GM23338 (cell line): Measurements from ENCODE around the gene CLCN6. TPM values are rescaled to one million over a fixed set of nuclear protein-coding genes. Genes with fewer than 3 reads are reported as not detected.

Experiments used
- ATAC-seq: fragments of 200-7000 bp; cut with Tn5 transposase; 3 replicates; pipeline ENCODE4 v1.9.1; 2020
- DNase-seq: peaks from one replicate; pipeline ENCODE4 v3.0.0-alpha.2; 2015; ENCODE audit warnings: low spot score
- H2AFZ ChIP-seq: fragments of 200-600 bp; sonication (generic); 2 replicates; pipeline ENCODE4 v1.8.0; 2016; ENCODE audit warnings: antibody characterized with exemption, mild to moderate bottlenecking, moderate library complexity
- H3F3A ChIP-seq: fragments of 200-600 bp; sonication (generic); replicated peaks from 2 replicates; pipeline ENCODE4 v1.8.0; 2017; ENCODE audit warnings: antibody characterized with exemption, mixed run types, low read depth
- H3K27ac ChIP-seq: fragments of 200-600 bp; sonication (generic); 2 replicates; pipeline ENCODE4 v1.6.1; 2016; ENCODE audit warnings: low read depth
- H3K27me3 ChIP-seq: fragments of 200-600 bp; sonication (generic); 2 replicates; pipeline ENCODE4 v1.8.0; 2016; ENCODE audit warnings: mild to moderate bottlenecking, mixed run types, moderate library complexity; ENCODE audit not compliant: insufficient read depth
- H3K36me3 ChIP-seq: fragments of 200-600 bp; sonication (generic); 2 replicates; pipeline ENCODE4 v1.8.0; 2016; ENCODE audit warnings: mild to moderate bottlenecking; ENCODE audit not compliant: insufficient read depth
- H3K4me1 ChIP-seq: fragments of 200-600 bp; sonication (generic); 2 replicates; pipeline ENCODE4 v1.8.0; 2016; ENCODE audit warnings: mild to moderate bottlenecking, moderate library complexity; ENCODE audit not compliant: insufficient read depth
- H3K4me2 ChIP-seq: fragments of 200-600 bp; sonication (generic); 2 replicates; pipeline ENCODE4 v1.7.1; 2017; ENCODE audit warnings: mixed run types
- H3K4me3 ChIP-seq: fragments of 200-600 bp; sonication (generic); 2 replicates; pipeline ENCODE4 v1.6.1; 2016; ENCODE audit warnings: mixed run types
- H3K79me2 ChIP-seq: fragments of 200-600 bp; sonication (generic); replicated peaks from 2 replicates; pipeline ENCODE4 v1.8.0; 2017; ENCODE audit warnings: mild to moderate bottlenecking; ENCODE audit not compliant: insufficient read depth
- H3K9me2 ChIP-seq: fragments of 200-600 bp; sonication (generic); 2 replicates; pipeline ENCODE4 v1.8.0; 2017; ENCODE audit not compliant: insufficient read depth
- H4K20me1 ChIP-seq: fragments of 200-600 bp; sonication (generic); replicated peaks from 2 replicates; pipeline ENCODE4 v1.8.0; 2017; ENCODE audit warnings: mild to moderate bottlenecking; ENCODE audit not compliant: insufficient read depth
- H3K27ac Mint-ChIP-seq: 2 replicates; pipeline ENCODE4 v1.8.0; 2020; ENCODE audit warnings: inconsistent platforms, mild to moderate bottlenecking, moderate library complexity, mixed read lengths
- H3K27me3 Mint-ChIP-seq: 3 replicates; pipeline ENCODE4 v1.8.0; 2022; ENCODE audit warnings: low read depth, mild to moderate bottlenecking, moderate library complexity, mixed read lengths, inconsistent platforms; ENCODE audit not compliant: insufficient read depth, poor library complexity
- H3K36me3 Mint-ChIP-seq: 3 replicates; pipeline ENCODE4 v1.8.0; 2021; ENCODE audit warnings: low read depth, mild to moderate bottlenecking, inconsistent platforms, moderate library complexity, mixed read lengths
- H3K4me1 Mint-ChIP-seq: 3 replicates; pipeline ENCODE4 v1.8.0; 2020; ENCODE audit warnings: mild to moderate bottlenecking, inconsistent platforms, mixed read lengths
- H3K4me3 Mint-ChIP-seq: 3 replicates; pipeline ENCODE4 v1.8.0; 2021; ENCODE audit warnings: moderate library complexity, mild to moderate bottlenecking, inconsistent platforms, mixed read lengths
- H3K9me3 Mint-ChIP-seq: 3 replicates; pipeline ENCODE4 v1.8.0; 2020; ENCODE audit warnings: moderate library complexity, mild to moderate bottlenecking, inconsistent platforms, mixed read lengths
- CREB1 ChIP-seq: fragments of 250-450 bp; sonication (Bioruptor Pico); IDR thresholded peaks from 2 replicates; pipeline ENCODE4 v1.5.0; 2020; ENCODE audit warnings: low read depth, mild to moderate bottlenecking, moderate library complexity
- EZH2 ChIP-seq: fragments of 200-600 bp; sonication (generic); IDR thresholded peaks from one replicate; pipeline ENCODE4 v1.8.0; 2017; ENCODE audit warnings: antibody characterized with exemption, mild to moderate bottlenecking, low read depth; ENCODE audit not compliant: unreplicated experiment
- EZH2phosphoT487 ChIP-seq: fragments of 200-600 bp; sonication (generic); IDR thresholded peaks from one replicate; pipeline ENCODE4 v1.8.1; 2018; ENCODE audit warnings: antibody characterized with exemption; ENCODE audit not compliant: unreplicated experiment
- JUNB ChIP-seq: IDR thresholded peaks from one replicate; pipeline ENCODE4 v1.6.1; 2016; ENCODE audit warnings: antibody characterized with exemption; ENCODE audit not compliant: unreplicated experiment
- NANOG ChIP-seq: IDR thresholded peaks from 2 replicates; pipeline ENCODE4 v1.6.1; 2016; ENCODE audit warnings: antibody characterized with exemption, borderline replicate concordance
- POLR2AphosphoS5 ChIP-seq: IDR thresholded peaks from 2 replicates; pipeline ENCODE4 v1.6.1; 2016; ENCODE audit warnings: antibody characterized with exemption, low read depth
- STAT1 ChIP-seq: IDR thresholded peaks from one replicate; pipeline ENCODE4 v1.6.1; 2016; ENCODE audit warnings: antibody characterized with exemption; ENCODE audit not compliant: unreplicated experiment
- ZNF114 ChIP-seq: fragments of 250-450 bp; sonication (Bioruptor Pico); IDR thresholded peaks from 2 replicates; pipeline ENCODE4 v1.5.0; 2020; ENCODE audit warnings: mild to moderate bottlenecking, moderate library complexity
- ZNF331 ChIP-seq: fragments of 250-450 bp; sonication (Bioruptor Pico); IDR thresholded peaks from 2 replicates; pipeline ENCODE4 v1.5.0; 2020; ENCODE audit warnings: low read depth, mild to moderate bottlenecking, moderate library complexity
- polyA plus RNA-seq: library from polyadenylated mRNA; unstranded; fragments of >200 nt; fragmentation: Nextera tagmentation; extraction: Ambion mirVana; gene quantifications from 2 replicates; pipeline ENCODE4 v1.2.1, GENCODE V29; 2016
- total RNA-seq: library from RNA; depleted of rRNA; stranded (reverse); fragments of >200 nt; shearing (Covaris generic); gene quantifications from 2 replicates; pipeline ENCODE4 v1.2.3, GENCODE V29; 2014
- TF ChIP-seq, protein P1 (sequence below): IDR thresholded peaks from one replicate; pipeline ENCODE4 v1.6.1; 2018; ENCODE audit warnings: antibody characterized with exemption; ENCODE audit not compliant: unreplicated experiment
- TF ChIP-seq, protein P2 (sequence below), 2 experiments: fragments of 200-600 bp in 1 of 2; sonication (generic) in 1 of 2; conservative IDR thresholded peaks; 2 replicates each; pipeline versions ENCODE4 v1.5.1 to v1.6.1; 2016 to 2017; ENCODE audit warnings: antibody characterized with exemption in 2 of 2, low read depth in 2 of 2, mild to moderate bottlenecking in 2 of 2, moderate library complexity in 1 of 2
- TF ChIP-seq, protein P3 (sequence below): fragments of 250-450 bp; sonication (Bioruptor Pico); IDR thresholded peaks from 2 replicates; pipeline ENCODE4 v1.5.0; 2020; ENCODE audit warnings: mild to moderate bottlenecking, moderate library complexity
- TF ChIP-seq, protein P4 (sequence below): IDR thresholded peaks from 2 replicates; pipeline ENCODE4 v1.6.1; 2016; ENCODE audit warnings: antibody characterized with exemption

CLCN6 gene
- total and polyA plus RNA-seq, 2 experiments from 2014 or later: 16.0 to 22.6 TPM

DNA sequence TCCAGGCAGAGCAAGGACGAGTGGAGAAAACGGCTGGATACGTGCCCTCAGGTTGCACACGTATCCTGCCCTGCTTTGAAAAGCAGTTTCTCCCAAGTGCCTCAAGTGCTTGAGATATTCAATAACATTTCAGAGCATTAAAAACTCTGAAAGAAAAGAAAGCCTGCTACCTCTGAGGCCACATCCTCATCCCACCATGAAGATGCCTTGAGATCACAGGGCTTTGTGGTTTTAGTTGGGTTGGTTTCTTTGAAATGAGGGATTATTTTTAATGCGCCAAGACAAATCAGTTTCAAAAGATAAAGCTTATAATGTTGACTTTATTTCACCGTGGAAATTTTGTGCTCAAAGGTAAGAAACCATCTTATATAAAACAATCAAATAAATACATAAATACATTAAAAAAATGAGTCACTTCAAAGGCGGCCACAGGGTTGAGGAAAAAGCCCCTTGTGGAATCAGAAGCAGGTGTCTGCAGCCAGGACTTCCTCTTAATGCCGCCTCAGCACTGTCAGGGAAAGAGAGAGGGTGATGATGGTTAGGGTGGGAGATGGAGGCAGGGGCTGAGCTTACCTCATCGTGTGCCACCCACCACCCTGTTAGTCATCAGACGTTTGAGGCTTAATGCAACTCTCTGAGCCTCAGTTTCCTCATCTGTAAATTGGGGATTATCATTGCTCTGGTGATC, 51.3 kb downstream of the CLCN6 start:
- no peak overlapping the region for H3K4me2 ChIP-seq
- no peaks in the 10 kb centered on the region for H3K79me2 ChIP-seq
- H3K4me1 ChIP-seq: no peaks in the 10 kb centered on the region
- H2AFZ ChIP-seq: no peak overlapping the region
- ATAC-seq: no peak
- H3F3A ChIP-seq: no peaks in the 10 kb centered on the region
- no peak for TF ChIP-seq NANOG
- TF ChIP-seq, protein P1, sequence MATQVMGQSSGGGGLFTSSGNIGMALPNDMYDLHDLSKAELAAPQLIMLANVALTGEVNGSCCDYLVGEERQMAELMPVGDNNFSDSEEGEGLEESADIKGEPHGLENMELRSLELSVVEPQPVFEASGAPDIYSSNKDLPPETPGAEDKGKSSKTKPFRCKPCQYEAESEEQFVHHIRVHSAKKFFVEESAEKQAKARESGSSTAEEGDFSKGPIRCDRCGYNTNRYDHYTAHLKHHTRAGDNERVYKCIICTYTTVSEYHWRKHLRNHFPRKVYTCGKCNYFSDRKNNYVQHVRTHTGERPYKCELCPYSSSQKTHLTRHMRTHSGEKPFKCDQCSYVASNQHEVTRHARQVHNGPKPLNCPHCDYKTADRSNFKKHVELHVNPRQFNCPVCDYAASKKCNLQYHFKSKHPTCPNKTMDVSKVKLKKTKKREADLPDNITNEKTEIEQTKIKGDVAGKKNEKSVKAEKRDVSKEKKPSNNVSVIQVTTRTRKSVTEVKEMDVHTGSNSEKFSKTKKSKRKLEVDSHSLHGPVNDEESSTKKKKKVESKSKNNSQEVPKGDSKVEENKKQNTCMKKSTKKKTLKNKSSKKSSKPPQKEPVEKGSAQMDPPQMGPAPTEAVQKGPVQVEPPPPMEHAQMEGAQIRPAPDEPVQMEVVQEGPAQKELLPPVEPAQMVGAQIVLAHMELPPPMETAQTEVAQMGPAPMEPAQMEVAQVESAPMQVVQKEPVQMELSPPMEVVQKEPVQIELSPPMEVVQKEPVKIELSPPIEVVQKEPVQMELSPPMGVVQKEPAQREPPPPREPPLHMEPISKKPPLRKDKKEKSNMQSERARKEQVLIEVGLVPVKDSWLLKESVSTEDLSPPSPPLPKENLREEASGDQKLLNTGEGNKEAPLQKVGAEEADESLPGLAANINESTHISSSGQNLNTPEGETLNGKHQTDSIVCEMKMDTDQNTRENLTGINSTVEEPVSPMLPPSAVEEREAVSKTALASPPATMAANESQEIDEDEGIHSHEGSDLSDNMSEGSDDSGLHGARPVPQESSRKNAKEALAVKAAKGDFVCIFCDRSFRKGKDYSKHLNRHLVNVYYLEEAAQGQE: no peak
- TF ChIP-seq ZNF114: no peak
- TF ChIP-seq POLR2AphosphoS5: no peak
- TF ChIP-seq, protein P2, sequence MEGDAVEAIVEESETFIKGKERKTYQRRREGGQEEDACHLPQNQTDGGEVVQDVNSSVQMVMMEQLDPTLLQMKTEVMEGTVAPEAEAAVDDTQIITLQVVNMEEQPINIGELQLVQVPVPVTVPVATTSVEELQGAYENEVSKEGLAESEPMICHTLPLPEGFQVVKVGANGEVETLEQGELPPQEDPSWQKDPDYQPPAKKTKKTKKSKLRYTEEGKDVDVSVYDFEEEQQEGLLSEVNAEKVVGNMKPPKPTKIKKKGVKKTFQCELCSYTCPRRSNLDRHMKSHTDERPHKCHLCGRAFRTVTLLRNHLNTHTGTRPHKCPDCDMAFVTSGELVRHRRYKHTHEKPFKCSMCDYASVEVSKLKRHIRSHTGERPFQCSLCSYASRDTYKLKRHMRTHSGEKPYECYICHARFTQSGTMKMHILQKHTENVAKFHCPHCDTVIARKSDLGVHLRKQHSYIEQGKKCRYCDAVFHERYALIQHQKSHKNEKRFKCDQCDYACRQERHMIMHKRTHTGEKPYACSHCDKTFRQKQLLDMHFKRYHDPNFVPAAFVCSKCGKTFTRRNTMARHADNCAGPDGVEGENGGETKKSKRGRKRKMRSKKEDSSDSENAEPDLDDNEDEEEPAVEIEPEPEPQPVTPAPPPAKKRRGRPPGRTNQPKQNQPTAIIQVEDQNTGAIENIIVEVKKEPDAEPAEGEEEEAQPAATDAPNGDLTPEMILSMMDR (conservative IDR thresholded peaks at IDR 0.05; ENCODE audit: low read depth in 2 of 2): no peak
- no peak for TF ChIP-seq EZH2phosphoT487
- TF ChIP-seq, protein P3, sequence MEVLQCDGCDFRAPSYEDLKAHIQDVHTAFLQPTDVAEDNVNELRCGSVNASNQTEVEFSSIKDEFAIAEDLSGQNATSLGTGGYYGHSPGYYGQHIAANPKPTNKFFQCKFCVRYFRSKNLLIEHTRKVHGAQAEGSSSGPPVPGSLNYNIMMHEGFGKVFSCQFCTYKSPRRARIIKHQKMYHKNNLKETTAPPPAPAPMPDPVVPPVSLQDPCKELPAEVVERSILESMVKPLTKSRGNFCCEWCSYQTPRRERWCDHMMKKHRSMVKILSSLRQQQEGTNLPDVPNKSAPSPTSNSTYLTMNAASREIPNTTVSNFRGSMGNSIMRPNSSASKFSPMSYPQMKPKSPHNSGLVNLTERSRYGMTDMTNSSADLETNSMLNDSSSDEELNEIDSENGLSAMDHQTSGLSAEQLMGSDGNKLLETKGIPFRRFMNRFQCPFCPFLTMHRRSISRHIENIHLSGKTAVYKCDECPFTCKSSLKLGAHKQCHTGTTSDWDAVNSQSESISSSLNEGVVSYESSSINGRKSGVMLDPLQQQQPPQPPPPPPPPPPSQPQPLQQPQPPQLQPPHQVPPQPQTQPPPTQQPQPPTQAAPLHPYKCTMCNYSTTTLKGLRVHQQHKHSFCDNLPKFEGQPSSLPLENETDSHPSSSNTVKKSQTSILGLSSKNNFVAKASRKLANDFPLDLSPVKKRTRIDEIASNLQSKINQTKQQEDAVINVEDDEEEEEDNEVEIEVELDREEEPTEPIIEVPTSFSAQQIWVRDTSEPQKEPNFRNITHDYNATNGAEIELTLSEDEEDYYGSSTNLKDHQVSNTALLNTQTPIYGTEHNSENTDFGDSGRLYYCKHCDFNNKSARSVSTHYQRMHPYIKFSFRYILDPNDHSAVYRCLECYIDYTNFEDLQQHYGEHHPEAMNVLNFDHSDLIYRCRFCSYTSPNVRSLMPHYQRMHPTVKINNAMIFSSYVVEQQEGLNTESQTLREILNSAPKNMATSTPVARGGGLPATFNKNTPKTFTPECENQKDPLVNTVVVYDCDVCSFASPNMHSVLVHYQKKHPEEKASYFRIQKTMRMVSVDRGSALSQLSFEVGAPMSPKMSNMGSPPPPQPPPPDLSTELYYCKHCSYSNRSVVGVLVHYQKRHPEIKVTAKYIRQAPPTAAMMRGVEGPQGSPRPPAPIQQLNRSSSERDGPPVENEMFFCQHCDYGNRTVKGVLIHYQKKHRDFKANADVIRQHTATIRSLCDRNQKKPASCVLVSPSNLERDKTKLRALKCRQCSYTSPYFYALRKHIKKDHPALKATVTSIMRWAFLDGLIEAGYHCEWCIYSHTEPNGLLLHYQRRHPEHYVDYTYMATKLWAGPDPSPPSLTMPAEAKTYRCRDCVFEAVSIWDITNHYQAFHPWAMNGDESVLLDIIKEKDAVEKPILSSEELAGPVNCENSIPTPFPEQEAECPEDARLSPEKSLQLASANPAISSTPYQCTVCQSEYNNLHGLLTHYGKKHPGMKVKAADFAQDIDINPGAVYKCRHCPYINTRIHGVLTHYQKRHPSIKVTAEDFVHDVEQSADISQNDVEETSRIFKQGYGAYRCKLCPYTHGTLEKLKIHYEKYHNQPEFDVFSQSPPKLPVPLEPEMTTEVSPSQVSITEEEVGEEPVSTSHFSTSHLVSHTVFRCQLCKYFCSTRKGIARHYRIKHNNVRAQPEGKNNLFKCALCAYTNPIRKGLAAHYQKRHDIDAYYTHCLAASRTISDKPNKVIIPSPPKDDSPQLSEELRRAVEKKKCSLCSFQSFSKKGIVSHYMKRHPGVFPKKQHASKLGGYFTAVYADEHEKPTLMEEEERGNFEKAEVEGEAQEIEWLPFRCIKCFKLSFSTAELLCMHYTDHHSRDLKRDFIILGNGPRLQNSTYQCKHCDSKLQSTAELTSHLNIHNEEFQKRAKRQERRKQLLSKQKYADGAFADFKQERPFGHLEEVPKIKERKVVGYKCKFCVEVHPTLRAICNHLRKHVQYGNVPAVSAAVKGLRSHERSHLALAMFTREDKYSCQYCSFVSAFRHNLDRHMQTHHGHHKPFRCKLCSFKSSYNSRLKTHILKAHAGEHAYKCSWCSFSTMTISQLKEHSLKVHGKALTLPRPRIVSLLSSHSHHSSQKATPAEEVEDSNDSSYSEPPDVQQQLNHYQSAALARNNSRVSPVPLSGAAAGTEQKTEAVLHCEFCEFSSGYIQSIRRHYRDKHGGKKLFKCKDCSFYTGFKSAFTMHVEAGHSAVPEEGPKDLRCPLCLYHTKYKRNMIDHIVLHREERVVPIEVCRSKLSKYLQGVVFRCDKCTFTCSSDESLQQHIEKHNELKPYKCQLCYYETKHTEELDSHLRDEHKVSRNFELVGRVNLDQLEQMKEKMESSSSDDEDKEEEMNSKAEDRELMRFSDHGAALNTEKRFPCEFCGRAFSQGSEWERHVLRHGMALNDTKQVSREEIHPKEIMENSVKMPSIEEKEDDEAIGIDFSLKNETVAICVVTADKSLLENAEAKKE (CRISPR knock-in tag): no peak
- TF ChIP-seq EZH2: no peak
- no peak for TF ChIP-seq JUNB
- TF ChIP-seq, protein P4, sequence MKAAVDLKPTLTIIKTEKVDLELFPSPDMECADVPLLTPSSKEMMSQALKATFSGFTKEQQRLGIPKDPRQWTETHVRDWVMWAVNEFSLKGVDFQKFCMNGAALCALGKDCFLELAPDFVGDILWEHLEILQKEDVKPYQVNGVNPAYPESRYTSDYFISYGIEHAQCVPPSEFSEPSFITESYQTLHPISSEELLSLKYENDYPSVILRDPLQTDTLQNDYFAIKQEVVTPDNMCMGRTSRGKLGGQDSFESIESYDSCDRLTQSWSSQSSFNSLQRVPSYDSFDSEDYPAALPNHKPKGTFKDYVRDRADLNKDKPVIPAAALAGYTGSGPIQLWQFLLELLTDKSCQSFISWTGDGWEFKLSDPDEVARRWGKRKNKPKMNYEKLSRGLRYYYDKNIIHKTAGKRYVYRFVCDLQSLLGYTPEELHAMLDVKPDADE: no peak
- TF ChIP-seq CREB1 (CRISPR knock-in tag): no peak
- no peak for TF ChIP-seq STAT1
- no peak for TF ChIP-seq ZNF331 (CRISPR knock-in tag)
- no peak overlapping the region for H3K27ac ChIP-seq
- no peaks in the 10 kb centered on the region for H4K20me1 ChIP-seq
- H3K36me3 ChIP-seq: no peaks in the 10 kb centered on the region
- peaks cover 16% of the 10 kb centered on the region for H3K27me3 Mint-ChIP-seq
- DNase-seq: no peak
- no peak overlapping the region for H3K4me3 Mint-ChIP-seq
- no peak overlapping the region for H3K27ac Mint-ChIP-seq
- H3K9me3 Mint-ChIP-seq: no peaks in the 10 kb centered on the region
- H3K9me2 ChIP-seq: no peaks in the 10 kb centered on the region
- peaks cover 7% of the 10 kb centered on the region; the same call in 1 of the 3 replicates for H3K4me1 Mint-ChIP-seq
- no peaks in the 10 kb centered on the region for H3K36me3 Mint-ChIP-seq
- no peak overlapping the region for H3K4me3 ChIP-seq
- H3K27me3 ChIP-seq: peaks cover 27% of the 10 kb centered on the region
